Amniotic stem cell (primary cell): ENCODE data around the gene RFT1.
"Not testable (repeated sequence)": the region's sequence is repeated elsewhere in the genome, so short reads cannot be mapped to it uniquely, and the experiment has no call there.

Experiments
- DNase-seq: peaks from one replicate; lab custom pipeline; 2025; lab: John Stamatoyannopoulos, UW

The RFT1 gene

DNA sequence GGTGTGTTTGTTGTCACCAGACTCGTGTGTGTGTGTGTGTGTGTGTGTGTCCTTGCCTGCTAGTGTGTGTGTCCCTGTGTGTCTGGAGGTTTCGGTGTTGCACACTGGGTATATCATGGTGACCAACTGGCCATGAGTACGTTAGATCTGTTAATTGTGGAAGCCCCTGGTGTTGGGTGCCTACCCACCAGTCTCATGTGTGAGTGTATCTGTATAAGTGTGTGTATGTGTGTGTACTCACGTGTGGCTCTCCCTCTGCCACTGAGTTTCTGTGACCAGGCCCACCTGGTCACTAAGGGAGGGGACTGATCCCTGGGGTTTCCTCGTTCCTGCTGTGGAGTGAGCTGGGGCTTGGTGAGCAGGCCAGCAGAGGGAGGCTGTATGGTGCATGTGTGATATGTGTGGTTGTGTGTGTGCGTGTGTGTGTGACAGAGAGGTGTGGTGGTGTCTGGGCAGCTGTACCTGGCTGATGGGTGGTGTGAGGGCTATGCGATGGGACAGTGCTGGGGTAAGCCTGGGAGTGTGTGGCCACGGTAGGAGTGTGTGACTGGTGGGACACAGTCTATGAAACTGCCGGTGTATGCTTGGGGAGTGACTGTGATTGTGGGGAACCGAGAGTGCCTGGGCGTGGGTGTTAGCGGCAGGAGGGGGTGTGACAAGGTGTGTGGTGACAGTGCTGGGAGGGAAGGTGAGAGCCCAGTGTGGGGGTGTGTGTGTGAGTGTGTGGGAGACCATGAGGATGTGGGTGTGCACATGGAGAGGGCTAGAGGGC, 32.6 kb upstream of the RFT1 start:
- no peak for DNase-seq

DNA sequence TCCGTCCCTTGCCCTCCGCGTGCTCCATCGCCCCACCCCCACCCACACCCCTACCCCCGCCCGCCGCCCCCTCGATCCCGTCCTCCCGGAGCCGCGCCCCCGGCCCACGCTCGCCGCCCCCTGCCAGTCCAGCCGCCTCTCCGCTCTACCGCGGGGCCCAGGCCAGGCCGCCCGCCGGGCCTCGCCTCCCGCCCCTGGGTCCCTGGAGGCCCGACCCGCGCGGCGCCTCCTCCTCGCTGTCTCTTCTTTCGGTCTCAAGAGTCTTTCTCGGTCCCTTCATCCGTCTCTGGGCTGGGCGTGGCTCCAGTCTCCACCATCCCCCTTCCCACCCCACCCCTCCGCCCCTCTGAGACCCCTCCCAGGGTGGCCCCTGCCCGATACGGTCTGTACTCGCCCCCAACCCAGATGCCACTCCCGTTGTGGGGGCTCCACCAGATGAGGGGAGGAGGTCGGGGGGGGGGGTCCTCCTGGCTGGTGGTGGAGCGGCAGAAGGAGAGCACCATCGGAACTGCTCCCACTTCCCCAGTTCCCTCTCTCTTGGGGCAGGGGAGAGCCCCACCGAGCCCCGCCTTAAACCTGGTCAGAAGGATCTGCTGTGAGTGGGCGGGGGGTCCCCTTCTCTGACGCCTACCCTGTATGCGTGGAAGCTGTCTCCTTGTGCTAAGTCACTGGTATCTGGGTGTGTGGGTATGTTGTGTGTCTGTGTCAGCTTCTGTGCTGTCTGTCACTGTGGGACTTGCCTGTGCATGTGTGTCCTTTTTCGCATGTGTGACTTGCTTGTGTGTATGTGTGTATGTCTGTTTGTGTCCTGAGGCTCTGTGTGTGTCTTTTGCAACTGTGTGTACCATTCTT, 31.8 kb upstream of the RFT1 start:
- DNase-seq, result no peak

DNA sequence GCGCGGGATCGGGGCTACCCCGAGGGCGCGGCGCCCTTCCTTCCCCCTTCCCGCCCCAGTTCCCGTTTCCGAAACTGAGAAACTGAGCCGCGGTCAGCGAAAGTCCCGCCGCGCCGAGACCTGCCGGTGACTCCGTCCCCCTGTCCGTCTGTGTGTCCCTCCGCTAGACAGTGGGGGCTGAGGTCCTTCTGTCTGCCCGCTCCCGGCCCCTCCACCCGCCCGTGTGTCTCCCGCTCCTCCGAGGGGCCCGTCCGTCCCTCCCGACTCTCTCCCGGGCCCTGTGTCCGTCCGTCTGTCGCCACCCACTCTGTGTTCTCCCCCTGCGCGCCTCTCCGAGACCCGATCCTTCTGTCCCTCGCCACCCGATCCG, 31.2 kb upstream of the RFT1 start:
- no peak for DNase-seq

DNA sequence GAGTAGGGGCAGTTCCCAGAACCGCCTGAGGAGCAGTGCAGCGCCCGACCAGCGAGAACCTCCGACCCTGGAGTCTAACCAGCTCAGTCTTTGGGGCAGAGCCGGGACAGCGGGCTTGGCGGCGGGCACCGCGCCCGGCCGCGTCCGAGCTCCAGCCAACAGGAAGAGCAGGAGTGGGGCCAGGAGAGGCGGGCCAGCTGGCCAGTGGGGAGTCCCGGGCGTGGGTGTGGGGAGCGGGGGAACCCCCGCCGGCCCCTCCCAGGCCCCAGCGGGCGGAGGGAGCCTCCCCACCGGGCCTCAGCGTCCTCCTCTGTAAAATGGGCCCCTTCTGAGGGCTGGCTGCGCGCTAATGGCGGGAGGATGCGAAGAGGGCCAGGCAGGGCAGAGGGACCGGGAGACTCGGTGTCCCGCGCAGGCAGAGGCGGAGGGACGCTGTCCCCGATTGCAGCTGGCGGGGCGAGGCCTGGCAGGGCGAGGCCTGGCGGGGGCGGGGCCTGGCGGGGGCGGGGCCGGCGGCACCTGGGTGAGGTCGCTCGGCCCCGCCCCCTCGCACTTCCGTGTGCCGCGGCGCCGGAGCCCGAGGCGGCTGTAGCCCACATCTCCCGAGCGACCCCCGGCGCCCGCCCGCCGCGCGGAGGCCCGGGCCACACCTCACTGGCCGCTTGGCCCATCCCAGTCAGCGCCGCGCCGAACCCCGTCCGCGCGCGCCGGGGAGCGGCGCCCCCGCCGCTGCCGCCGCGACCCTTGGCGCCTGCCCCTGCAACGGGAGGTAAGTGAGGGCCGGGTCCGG, 30.6 kb upstream of the RFT1 start, which contains the start of gene PRKCD:
Gene PRKCD (plus strand): TSS at position 550 of the 790 bp plus-strand sequence. CDS start 17,214 bp downstream, outside the sequence.
- peak; percentile 47 for DNase-seq

DNA sequence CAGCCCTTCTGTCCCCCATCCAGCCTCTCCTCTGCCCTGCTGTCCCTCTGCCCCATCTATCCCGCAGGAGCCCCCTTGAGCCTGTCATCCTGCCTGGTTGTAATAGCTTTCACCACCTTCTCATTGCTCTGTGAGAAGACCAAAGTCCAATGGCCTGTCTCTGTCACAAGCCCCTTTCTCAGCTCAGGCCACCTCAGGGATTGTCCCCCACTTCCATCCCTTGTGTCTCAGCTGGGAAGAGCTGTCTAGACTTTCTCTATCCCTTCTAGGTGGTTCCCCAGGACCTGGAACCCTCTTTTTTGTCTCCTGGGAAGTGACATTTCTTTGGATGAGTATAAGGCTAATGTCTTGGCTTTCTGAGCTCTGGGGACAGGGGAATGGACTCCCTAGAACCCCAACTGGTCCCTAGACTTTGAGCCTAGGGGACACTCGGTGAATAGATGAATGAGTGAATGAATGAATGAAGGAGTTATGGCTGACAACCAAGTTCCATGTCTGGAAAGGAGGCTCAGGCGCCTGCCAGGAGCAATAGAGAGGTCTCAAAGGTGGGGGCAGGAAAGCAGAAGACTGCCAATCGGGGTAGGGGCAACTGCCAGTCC, 29.9 kb upstream of the RFT1 start:
- DNase-seq, result no peak

DNA sequence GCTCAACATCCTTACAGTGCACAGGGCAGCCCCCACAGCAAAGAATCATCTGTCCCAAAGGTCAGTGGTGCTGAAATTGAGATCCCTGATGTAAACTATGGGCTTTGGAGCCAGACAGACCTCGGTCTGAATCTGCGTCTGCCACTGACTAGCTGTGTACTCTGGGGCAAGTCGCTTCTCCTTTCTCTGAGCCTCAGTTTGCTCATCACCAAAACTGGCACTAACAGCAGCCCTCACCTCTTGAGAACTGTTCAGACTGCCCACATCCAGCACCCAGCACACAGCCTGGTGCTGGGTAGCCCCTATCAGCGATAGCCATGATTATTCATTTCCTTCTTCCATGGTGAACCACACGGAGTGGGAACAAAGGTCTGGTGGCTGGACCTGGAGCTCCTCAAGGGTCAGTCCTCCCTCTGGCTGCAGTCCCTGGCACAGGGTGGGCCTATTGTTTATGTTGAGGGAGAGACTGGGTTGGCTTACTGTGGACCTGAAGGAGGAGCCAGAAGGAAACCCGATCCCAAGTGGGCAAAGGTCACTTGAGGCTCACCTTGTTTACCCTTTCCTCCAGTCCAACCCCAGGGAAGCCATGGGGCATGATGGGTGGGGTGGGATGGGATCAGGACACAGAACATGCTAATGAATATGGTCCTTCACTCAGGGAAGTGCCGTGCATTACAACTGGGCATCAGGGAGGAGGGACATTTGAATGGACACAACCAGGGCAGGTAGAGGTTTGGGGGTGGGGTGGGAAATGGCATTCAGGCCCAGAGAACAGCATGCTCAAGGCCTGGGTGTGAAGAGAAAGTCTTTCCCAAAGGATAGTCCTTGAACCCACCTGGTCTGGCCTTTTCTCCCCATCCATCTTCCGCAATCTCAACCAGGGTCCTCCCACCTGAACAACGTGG, 29.2 kb upstream of the RFT1 start:
- DNase-seq, result no peak

DNA sequence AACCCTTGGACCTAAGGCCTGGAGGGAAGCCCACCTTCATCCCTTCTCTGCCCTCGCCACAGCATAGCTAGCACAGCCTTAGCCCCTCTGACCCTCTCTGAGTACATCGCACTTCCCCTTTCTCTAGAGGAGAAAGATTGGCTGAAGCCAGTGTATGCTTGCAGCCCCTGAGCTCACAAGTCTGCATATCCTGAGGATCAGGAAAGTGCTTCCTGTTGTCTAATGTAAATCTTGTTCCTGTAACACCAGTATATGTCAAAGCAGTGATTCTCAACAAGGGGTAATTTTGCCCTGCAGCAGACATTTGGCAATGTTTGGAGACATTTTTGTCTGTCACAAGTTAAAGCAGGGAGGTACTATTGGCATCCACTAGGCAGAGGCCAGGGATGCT, 28.5 kb upstream of the RFT1 start:
- DNase-seq, result no peak

DNA sequence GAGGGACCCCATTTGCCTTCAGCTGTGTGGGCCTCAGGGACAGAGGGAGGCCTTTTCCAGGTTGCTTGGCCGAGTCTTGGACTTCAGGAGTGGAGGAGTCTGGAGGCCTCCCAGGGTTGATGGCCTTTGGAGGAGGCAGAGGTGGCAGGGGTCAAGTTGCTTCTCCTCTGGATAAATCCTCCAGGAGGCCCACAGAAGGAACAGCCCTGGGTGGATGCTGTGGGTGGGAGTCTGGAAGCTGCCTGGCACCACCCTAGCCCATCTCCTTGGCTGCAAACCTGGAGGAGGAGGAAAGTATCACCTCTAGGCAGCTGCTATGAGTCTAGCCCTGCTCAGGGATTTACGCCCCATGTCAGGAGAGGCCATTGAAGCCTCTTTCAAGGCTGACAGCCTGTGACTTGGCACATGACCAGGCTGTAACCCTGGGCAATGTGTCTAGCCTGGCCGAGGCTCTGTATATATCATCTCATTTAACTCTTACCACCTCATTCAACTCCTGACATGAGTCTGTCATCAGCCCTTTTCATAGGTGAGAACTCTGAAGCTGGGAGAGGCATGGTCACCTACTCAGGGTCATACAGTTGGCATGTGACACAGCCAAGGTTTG, 27.8 kb upstream of the RFT1 start:
- DNase-seq, result no peak

DNA sequence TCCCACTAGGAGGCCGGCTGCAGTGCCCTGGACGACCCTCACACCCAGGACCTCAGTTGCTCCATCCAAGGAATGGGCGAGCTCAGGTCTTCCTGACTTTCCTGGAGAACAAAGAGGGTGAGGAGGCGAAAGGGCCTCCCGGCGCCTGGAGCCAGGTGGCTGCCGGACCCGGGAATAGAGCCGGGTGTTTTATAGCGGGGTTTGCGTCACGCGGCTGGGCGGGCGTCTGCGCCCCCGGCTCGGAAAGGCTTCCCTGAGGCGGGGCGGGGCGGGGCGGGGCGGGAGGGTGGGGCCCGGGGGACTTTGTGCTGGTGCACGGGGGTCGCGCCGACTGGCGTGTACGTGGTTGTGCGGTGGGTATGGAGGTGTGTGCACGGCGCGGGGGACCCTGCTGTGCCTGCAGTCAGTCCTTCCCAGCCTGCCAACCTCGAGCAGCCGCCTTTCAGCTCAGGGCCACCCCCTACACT, 26.2 kb upstream of the RFT1 start:
- DNase-seq, result no peak

DNA sequence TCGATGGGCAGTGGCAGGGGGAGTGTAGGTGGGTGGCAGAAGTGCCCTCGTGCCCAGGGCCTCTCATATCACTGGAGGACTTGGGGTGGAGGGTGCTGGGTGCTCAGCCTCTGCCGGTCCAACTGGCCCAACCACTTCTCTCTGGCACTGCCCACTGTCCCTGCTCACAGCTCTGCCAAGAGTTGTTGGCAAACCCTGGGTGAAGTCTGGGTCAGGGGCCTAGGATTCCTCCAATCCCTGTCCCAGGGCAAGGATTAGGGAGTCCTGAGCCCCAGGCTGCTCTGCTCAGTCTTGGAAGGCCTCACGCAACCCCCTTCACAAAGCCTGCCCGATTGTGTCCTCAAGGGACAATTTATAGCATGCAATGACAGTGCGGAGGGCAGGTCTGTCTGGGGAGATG, 25.5 kb upstream of the RFT1 start:
- DNase-seq, result no peak

DNA sequence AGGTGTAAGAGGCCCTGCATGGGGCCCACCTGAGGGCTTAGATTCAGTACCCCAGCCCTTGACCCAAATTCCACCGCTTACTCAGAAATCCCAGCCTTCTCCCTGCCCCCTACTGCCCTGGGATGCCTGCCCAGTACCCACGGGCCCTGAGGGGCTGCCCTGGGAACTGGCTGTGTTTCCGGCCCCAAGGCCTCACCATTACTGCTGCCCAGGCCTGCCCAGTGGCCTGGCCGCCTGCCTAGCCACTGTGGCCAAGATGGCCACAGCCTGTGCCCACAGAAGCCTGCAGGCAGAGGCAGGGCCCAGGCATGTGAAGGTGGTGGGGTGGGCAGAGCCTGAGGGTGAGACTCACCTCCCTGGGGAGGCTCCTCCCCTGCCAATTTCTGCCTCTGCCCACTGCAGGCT, 24.6 kb upstream of the RFT1 start:
- DNase-seq, result no peak

DNA sequence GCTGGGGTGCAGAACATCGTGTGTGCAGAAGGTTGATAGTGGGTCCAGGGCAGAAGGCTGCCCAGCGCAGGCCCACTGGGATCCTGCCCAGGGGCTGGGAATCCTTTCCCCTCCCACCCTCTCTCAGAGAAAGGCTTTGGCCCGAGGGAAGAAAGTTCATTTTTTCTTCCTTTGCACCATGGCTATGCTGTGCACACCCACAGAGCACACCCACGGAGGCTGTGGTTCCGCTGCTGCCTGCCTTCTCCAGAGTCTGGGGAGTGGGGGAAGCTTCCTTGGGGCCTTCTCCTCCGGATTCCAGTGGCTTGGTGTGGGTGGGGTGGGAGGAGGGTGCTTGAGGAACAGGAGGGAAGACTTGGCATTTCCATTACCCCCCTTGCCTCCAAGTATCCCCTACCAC, 23.7 kb upstream of the RFT1 start:
- no peak for DNase-seq

DNA sequence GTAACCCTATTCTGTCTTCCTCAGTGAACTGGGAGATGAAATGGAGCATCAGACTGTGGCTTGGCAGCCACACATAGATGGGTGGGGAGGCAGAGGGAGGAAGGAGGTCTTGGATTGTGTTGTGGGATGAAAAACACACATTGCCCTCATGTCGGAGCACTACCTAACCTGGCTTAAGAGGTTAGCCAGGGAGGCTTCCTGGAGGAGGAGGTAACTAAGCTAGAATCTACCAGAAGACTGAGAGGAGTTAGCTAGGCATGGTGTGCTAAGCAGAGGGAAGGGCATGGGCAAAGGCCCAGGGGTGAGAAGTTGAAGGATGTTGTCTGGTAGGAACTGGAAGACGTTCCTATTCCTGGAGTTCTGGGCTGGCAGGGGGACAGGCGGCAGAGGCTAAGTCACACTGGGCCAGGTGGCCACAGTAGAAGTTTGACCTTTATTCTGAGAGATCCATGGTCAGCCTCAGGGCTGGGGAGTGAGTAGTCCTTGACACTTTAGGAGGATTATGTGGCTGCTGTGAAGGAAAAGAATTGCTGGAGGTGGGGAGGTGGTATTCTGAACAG, 23.1 kb upstream of the RFT1 start:
- no peak for DNase-seq

DNA sequence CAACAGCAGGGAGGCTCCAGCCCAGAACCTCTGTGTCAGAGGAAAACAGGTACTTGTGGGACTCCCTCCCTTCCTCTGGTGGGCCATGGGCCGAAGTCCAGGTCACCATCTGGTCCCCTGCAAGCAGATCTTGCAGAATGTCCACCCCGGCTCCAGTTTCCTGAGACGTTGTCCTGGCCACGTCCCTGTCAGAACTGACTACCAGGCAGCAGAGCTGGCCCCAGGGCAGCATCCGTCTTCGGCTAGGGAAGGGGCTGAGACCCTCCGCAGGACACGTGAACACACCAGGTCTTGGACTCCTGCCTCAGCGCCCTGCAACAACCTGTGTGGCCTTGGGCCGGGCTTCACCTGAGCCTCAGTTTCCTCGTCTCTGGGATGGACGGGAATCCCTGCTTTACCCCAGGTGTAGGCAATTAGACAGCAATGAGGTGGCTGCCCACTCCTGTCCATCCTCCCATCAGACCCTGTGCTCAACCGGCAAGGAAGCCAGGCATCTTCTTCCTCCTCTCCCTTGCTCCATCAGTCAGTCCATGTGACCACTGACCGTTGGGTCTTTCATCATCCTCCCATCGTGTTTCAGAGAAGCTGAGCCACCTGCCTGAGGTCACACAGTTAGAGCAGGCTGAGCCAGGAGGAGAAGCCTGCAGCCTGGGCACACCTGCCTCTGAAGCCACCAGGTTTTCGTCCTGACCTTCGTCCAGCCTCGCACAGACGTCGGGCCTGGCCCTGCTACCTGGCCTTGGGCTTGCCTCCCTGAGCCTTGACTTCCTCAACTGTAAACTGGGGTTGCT, 21.8 kb upstream of the RFT1 start:
- no peak for DNase-seq

DNA sequence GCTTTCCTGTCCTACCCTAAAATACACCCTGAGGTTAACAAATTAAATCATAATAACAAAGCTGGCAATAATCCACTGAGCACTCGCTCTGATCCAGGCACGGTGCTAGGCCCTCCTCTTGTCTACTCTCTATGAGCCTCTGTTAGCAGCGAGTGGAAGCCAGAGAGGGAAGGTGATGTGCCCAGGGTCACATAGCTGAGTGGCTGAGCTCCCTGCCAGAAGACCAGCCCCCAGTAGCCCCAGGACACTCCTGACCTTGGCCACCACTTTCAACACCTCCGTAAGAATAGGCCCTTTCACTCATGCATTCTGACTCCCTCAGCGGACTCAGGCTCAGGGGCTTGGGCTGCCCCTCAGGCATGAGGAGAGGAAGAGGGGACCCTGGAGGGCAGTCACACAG, 21.2 kb upstream of the RFT1 start:
- no peak for DNase-seq

DNA sequence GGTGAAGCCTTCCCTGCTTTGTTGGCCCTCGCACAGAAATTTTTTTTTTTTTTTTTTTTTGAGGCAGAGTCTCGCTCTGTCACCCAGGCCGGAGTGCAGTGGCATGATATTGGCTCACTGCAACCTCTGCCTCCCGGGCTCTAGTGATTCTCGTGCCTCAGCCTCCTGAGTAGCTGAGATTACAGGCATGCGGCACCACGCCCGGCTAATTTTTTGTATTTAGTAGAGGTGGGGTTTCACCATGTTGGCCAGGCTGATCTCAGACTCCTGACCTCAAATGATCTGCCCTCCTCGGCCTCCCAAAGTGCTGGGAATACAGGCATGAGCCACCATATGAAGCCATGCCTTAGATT, 20.8 kb upstream of the RFT1 start:
- DNase-seq, result not testable (repeated sequence)

DNA sequence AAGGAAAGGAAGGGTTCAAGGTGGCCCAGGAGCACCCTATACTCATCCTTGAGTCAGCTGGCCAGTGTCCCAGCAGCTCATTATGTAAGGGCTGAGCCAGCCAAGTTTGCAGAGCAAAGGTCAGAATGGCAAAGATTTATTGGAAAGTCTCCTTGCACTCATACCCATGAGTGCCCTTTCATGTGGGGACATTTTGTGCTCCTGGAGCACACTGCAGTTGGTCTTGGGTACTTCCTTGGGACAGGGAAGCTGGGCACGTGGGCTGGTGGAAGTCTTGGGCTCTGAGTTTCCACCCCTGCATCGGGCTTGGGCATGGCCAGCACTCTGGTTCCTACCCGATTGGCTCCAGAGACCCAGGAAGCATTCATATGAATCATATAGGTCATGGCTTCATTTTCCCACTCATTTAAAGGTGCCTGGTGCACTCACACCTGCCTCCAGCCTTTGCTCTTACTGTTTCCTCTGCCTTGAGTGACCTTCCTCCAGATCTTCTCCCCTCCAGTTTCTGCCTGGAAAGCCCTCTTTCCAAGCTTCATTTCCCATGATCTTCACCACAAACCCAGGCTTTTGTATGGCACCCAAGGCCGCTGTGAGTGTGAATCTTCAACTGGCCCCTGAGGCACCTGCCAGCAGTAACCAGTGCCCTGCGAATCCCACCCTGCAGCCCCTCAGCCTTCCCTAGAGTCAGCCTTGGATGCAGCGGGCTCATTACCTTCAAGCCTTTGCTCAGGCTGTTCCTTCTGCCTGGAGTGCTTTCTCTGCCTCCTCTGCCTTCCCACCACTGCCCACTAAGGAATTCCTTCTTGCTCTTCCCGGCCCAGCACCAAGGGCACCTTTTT, 20.2 kb upstream of the RFT1 start:
- no peak for DNase-seq

DNA sequence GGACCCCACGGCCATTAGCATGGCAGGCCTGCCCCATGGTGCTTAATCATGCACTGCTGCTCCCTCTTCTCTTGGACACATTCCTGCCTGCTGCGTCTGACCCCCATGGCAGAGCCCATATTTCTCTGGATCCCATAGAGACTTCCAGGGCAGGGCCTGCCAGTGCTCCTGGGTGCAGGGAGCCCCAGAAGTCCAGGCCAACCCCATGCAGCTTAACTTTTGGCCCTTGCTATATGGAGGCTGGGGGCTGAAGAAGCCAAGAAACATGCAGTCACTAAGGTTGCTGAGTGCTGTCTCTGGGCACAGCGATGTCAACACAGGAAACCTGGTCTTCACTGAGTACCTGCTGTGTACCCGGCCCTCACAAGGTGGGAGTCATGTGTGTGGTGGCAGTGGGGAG, 19.5 kb upstream of the RFT1 start:
- no peak for DNase-seq
